H1 (cell line): ENCODE results near the gene KCND3. TPM values are rescaled to one million over a fixed set of nuclear protein-coding genes. Genes with fewer than 3 reads are reported as not detected.
A peak's percentile ranks its signal among the peaks of the same experiment; 100 is the strongest.

Experiments
- CTCF ChIA-PET: fragments of 300-600 bp; sonication (Branson Sonifier 250); formaldehyde crosslinking; loops from one replicate; lab custom pipeline; 2021; ENCODE audit not compliant: partially characterized antibody; lab: Charles Lee
- POLR2A ChIA-PET: fragments of 300-600 bp; sonication (Branson Sonifier 250); formaldehyde crosslinking; loops from one replicate; lab custom pipeline; 2021; ENCODE audit warnings: inconsistent platforms; ENCODE audit not compliant: partially characterized antibody; lab: Charles Lee
- DNase-seq, 2 experiments: peaks; one replicate each; pipeline versions ENCODE4 v3.0.0 to v3.0.0-alpha.2; 2010 to 2022; ENCODE audit warnings: low spot score in 2 of 2, low read depth in 1 of 2, mixed read lengths in 1 of 2
- FAIRE-seq: peaks from 2 replicates; lab custom pipeline; 2011; peaks lifted over from hg19 to GRCh38; lab: Jason Lieb, UNC
- H2AFZ ChIP-seq: 2 replicates; pipeline ENCODE4 v1.8.1; 2012; ENCODE audit warnings: low read length, inconsistent platforms
- H2AK5ac ChIP-seq: 2 replicates; pipeline ENCODE4 v1.6.1; 2013; ENCODE audit warnings: low read depth, low read length
- H2BK120ac ChIP-seq: replicated peaks from 2 replicates; pipeline ENCODE3; 2013; ENCODE audit warnings: low read depth, low read length, inconsistent platforms
- H2BK12ac ChIP-seq: 2 replicates; pipeline ENCODE4 v1.6.1; 2013; ENCODE audit warnings: low read depth, low read length
- H2BK15ac ChIP-seq: 2 replicates; pipeline ENCODE4 v1.6.1; 2013; ENCODE audit warnings: low read length
- H2BK20ac ChIP-seq: 2 replicates; pipeline ENCODE4 v1.6.1; 2013; ENCODE audit warnings: low read length
- H2BK5ac ChIP-seq: 2 replicates; pipeline ENCODE4 v1.6.1; 2013; ENCODE audit warnings: low read depth, low read length
- H3K14ac ChIP-seq: 2 replicates; pipeline ENCODE4 v1.6.1; 2013; ENCODE audit warnings: inconsistent platforms; ENCODE audit not compliant: insufficient read length
- H3K18ac ChIP-seq: 2 replicates; pipeline ENCODE4 v1.6.1; 2013; ENCODE audit warnings: low read length; ENCODE audit errors: extremely low read depth
- H3K23ac ChIP-seq: 2 replicates; pipeline ENCODE4 v1.6.1; 2013; ENCODE audit warnings: inconsistent platforms; ENCODE audit not compliant: insufficient read length
- H3K23me2 ChIP-seq: 2 replicates; pipeline ENCODE4 v1.6.1; 2013; ENCODE audit warnings: low read depth, low read length
- H3K27ac ChIP-seq: 2 replicates; pipeline ENCODE4 v1.6.1; 2011; ENCODE audit warnings: low read depth, low read length, inconsistent platforms
- H3K27me3 ChIP-seq, 4 experiments: replicated peaks in 1 of 4; 1 replicate in 1 of 4; 2 replicates in 3 of 4; pipeline versions ENCODE4 v1.6.1 to v1.8.1; 2011 to 2013; ENCODE audit warnings: low read length in 3 of 4, mild to moderate bottlenecking in 3 of 4, inconsistent platforms in 2 of 4, mixed read lengths in 2 of 4, moderate library complexity in 1 of 4; ENCODE audit not compliant: control insufficient read depth in 3 of 4, insufficient read depth in 3 of 4; ENCODE audit errors: extremely low read depth in 1 of 4
- H3K36me3 ChIP-seq, 4 experiments: 2 replicates each; pipeline versions ENCODE4 v1.6.1 to v1.8.1; 2011 to 2013; ENCODE audit warnings: mild to moderate bottlenecking in 4 of 4, low read length in 3 of 4, moderate library complexity in 2 of 4, control low read depth in 1 of 4, inconsistent platforms in 1 of 4; ENCODE audit not compliant: insufficient read depth in 4 of 4, control insufficient read depth in 2 of 4
- H3K4ac ChIP-seq: replicated peaks from 2 replicates; pipeline ENCODE3; 2013; ENCODE audit warnings: low read length, low read depth, mixed read lengths, inconsistent platforms; ENCODE audit not compliant: insufficient read length
- H3K4me1 ChIP-seq, 4 experiments: replicated peaks in 1 of 4; 1 replicate in 1 of 4; 2 replicates in 3 of 4; pipeline versions ENCODE4 v1.6.1 to v1.8.1; 2011 to 2013; ENCODE audit warnings: low read length in 3 of 4, inconsistent platforms in 2 of 4, mixed read lengths in 1 of 4; ENCODE audit not compliant: insufficient read depth in 4 of 4, control insufficient read depth in 3 of 4
- H3K4me2 ChIP-seq, 2 experiments: 2 replicates each; pipeline versions ENCODE4 v1.6.1 to v1.8.1; 2011 to 2013; ENCODE audit warnings: low read depth in 2 of 2, low read length in 2 of 2, control low read depth in 1 of 2, inconsistent platforms in 1 of 2, mild to moderate bottlenecking in 1 of 2; ENCODE audit not compliant: insufficient read depth in 1 of 2
- H3K4me3 ChIP-seq, 4 experiments: fragments of 200-600, 300-600 bp in 1 of 4; sonication (generic), shearing (Covaris generic), sonication (Bioruptor Twin) in 1 of 4; 2 replicates each; pipeline versions ENCODE4 v1.5.1 to v1.8.1; 2011 to 2016; ENCODE audit warnings: low read length in 4 of 4, low read depth in 3 of 4, control low read depth in 2 of 4, inconsistent platforms in 2 of 4, mild to moderate bottlenecking in 2 of 4, mixed read lengths in 1 of 4, moderate library complexity in 1 of 4; ENCODE audit not compliant: insufficient read depth in 2 of 4; ENCODE audit errors: extremely low read depth in 1 of 4
- H3K56ac ChIP-seq: replicated peaks from 2 replicates; pipeline ENCODE3; 2013; ENCODE audit warnings: low read depth, mild to moderate bottlenecking, mixed read lengths, low read length, inconsistent platforms; ENCODE audit not compliant: insufficient read length
- H3K79me1 ChIP-seq: 2 replicates; pipeline ENCODE4 v1.6.1; 2013; ENCODE audit warnings: low read depth, low read length, control low read depth
- H3K79me2 ChIP-seq, 2 experiments: 2 replicates each; pipeline versions ENCODE4 v1.6.1 to v1.8.1; 2012 to 2013; ENCODE audit warnings: low read length in 2 of 2, mild to moderate bottlenecking in 2 of 2, inconsistent platforms in 1 of 2; ENCODE audit not compliant: insufficient read depth in 2 of 2, control insufficient read depth in 1 of 2
- H3K9ac ChIP-seq, 4 experiments: replicated peaks in 1 of 4; 1 replicate in 1 of 4; 2 replicates in 3 of 4; pipeline versions ENCODE4 v1.6.1 to v1.8.1; 2011 to 2013; ENCODE audit warnings: low read depth in 3 of 4, low read length in 3 of 4, control low read depth in 2 of 4, mild to moderate bottlenecking in 2 of 4, moderate library complexity in 2 of 4, inconsistent platforms in 1 of 4; ENCODE audit errors: extremely low read depth in 1 of 4
- H3K9me3 ChIP-seq, 2 experiments: 2 replicates each; pipeline versions ENCODE4 v1.6.1 to v1.8.1; 2012 to 2013; ENCODE audit warnings: mild to moderate bottlenecking in 2 of 2, moderate library complexity in 2 of 2, control low read depth in 1 of 2, inconsistent platforms in 1 of 2, low read depth in 1 of 2, low read length in 1 of 2, mixed read lengths in 1 of 2; ENCODE audit not compliant: insufficient read depth in 2 of 2
- H4K20me1 ChIP-seq, 2 experiments: replicated peaks in 1 of 2; 2 replicates each; pipeline versions ENCODE3 to v1.8.1; 2011 to 2013; ENCODE audit warnings: inconsistent platforms in 2 of 2, low read length in 2 of 2, mild to moderate bottlenecking in 1 of 2; ENCODE audit not compliant: insufficient read depth in 2 of 2, control insufficient read depth in 1 of 2
- H4K5ac ChIP-seq: 2 replicates; pipeline ENCODE4 v1.6.1; 2013; ENCODE audit warnings: low read length, low read depth, mixed read lengths, inconsistent platforms; ENCODE audit not compliant: insufficient read length
- H4K8ac ChIP-seq: 2 replicates; pipeline ENCODE4 v1.8.0; 2013; ENCODE audit warnings: mild to moderate bottlenecking, moderate library complexity, low read length, inconsistent platforms; ENCODE audit not compliant: insufficient read depth; ENCODE audit errors: extremely low read depth
- H4K91ac ChIP-seq: replicated peaks from 2 replicates; pipeline ENCODE3; 2013; ENCODE audit warnings: low read length, mixed read lengths, inconsistent platforms; ENCODE audit not compliant: insufficient read length
- HDAC6 ChIP-seq: IDR thresholded peaks from one replicate; pipeline ENCODE4 v1.7.1; 2012; ENCODE audit warnings: low read depth, mild to moderate bottlenecking, inconsistent platforms, low read length, moderate library complexity
- NRF1 ChIP-seq: IDR thresholded peaks from 2 replicates; pipeline ENCODE4 v1.6.1; 2011; ENCODE audit warnings: mild to moderate bottlenecking, low read depth, low read length, improper control_type of control experiment
- SP1 ChIP-seq: IDR thresholded peaks from 2 replicates; pipeline ENCODE4 v1.6.1; 2011; ENCODE audit warnings: low read depth, low read length
- polyA plus RNA-seq, 7 experiments: library from polyadenylated mRNA; depleted of rRNA in 3 of 7; stranded (reverse) in 5 of 7; unstranded in 2 of 7; fragments of >200 nt in 5 of 7; fragments of 200-250 nt in 2 of 7; gene quantifications; 1 replicate in 5 of 7; 2 replicates in 1 of 7; 4 replicates in 1 of 7; pipeline versions ENCODE4 v1.2.1 to v1.2.3, GENCODE V29; 2011 to 2013; ENCODE audit warnings: missing spikeins in 2 of 7, mixed read lengths in 2 of 7
- total RNA-seq: library from RNA; stranded (reverse); fragmentation: NEBNext Ultra II Directional; extraction: Animal tissue kit (Norgen Biotek cat#: 25700); gene quantifications from 2 replicates; pipeline ENCODE4 v1.2.1, GENCODE V29; 2021
- TF ChIP-seq, protein P1 (sequence below): IDR thresholded peaks from 2 replicates; pipeline ENCODE4 v1.6.1; 2011; ENCODE audit warnings: low read length, improper control_type of control experiment

Gene KCND3
- total and polyA plus RNA-seq, 2 of the 8 experiments (the other 6 are each of a cell fraction or from before 2014, with no cell fraction given): 0.14 to 0.48 TPM

DNA sequence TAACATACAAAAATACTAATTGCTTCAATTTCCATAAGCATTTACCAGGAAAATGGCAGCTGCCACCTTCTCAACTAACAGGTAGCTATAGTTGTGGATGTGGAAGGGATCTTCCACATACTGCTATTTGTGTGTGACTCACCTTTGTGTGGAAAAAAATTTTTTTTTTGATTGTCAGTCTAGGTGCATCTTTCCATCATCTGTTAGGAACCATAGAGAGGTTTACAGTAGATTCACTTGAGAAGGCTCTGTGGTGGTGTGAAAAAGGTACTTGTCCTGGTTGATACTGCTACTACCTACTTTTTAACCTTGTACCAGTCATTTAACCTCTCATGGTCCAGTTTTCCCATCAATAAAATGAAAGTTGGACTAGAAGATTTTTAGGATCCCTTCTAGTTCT lies 220.8 kb downstream of the KCND3 start:
- Histone ChIP-seq H2BK120ac (no peak overlapping the region), H3K14ac (no peak overlapping the region), H3K79me2 (no peaks in the 10 kb centered on the region), H4K8ac (no peak overlapping the region), H3K4me2 (no peak overlapping the region), H4K5ac (no peak overlapping the region), H3K36me3 (peaks cover 2 to 40% (median 22%) of the 10 kb centered on the region in 4 experiments; a peak in 7 of 8 replicates), H3K56ac (no peak overlapping the region), H3K9me3 (no peaks in the 10 kb centered on the region), H3K4me3 (no peak overlapping the region), H4K20me1 (no peaks in the 10 kb centered on the region), H4K91ac (no peak overlapping the region), H2AK5ac (no peak overlapping the region), H3K23me2 (no peaks in the 10 kb centered on the region; the same call in 1 of the 2 replicates), H2AFZ (no peak overlapping the region), H3K9ac (peak overlapping the region in 1 of 4 experiments; percentile 34; a peak in 1 of 7 replicates), H3K4ac (no peak overlapping the region), H2BK5ac (no peak overlapping the region), H3K23ac (no peak overlapping the region), H2BK15ac (no peak overlapping the region), H2BK12ac (no peak overlapping the region), H3K18ac (no peak overlapping the region), H3K27me3 (no peaks in the 10 kb centered on the region), H3K27ac (no peak overlapping the region), H2BK20ac (no peak overlapping the region), H3K79me1 (no peaks in the 10 kb centered on the region; the same call in 1 of the 2 replicates), H3K4me1 (no peaks in the 10 kb centered on the region)
- peak; percentile 13 for FAIRE-seq
- CTCF ChIA-PET: interaction anchor here (0.6 to 5.4 kb wide), 32 partner anchors 8 to 642 kb away, joined by 3 to 65 read pairs (median 4); partner anchors contain the start of gene DDX20
- POLR2A ChIA-PET: interaction anchor here (1.1 to 4.9 kb wide), 3 partner anchors 11 to 261 kb away, joined by 3 to 26 read pairs (median 5); partner anchors contain the start of gene DDX20
- DNase-seq: no peak
- TF ChIP-seq SP1 (no peak), NRF1 (no peak), HDAC6 (no peak)
- TF ChIP-seq, protein P1, sequence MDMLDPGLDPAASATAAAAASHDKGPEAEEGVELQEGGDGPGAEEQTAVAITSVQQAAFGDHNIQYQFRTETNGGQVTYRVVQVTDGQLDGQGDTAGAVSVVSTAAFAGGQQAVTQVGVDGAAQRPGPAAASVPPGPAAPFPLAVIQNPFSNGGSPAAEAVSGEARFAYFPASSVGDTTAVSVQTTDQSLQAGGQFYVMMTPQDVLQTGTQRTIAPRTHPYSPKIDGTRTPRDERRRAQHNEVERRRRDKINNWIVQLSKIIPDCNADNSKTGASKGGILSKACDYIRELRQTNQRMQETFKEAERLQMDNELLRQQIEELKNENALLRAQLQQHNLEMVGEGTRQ: no peak
